ENCODE measurements around the gene SLA2.

- TF ChIP-seq, protein P1, sequence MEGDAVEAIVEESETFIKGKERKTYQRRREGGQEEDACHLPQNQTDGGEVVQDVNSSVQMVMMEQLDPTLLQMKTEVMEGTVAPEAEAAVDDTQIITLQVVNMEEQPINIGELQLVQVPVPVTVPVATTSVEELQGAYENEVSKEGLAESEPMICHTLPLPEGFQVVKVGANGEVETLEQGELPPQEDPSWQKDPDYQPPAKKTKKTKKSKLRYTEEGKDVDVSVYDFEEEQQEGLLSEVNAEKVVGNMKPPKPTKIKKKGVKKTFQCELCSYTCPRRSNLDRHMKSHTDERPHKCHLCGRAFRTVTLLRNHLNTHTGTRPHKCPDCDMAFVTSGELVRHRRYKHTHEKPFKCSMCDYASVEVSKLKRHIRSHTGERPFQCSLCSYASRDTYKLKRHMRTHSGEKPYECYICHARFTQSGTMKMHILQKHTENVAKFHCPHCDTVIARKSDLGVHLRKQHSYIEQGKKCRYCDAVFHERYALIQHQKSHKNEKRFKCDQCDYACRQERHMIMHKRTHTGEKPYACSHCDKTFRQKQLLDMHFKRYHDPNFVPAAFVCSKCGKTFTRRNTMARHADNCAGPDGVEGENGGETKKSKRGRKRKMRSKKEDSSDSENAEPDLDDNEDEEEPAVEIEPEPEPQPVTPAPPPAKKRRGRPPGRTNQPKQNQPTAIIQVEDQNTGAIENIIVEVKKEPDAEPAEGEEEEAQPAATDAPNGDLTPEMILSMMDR (IDR thresholded peaks at IDR 0.05; ENCODE audit: low read depth, low read length) = no peak
- no peak for TF ChIP-seq POLR2A (IDR thresholded peaks at IDR 0.05; ENCODE audit: extremely low read depth, insufficient read length)
Observed at GRCh38 chr20:36632147-36632486, 13.9 kb downstream of the SLA2 start.
